GM23338 (cell line): ENCODE data around the gene AIG1. TPM values are rescaled to one million over a fixed set of nuclear protein-coding genes. Genes with fewer than 3 reads are reported as not detected.

Experiments
- ATAC-seq: fragments of 200-7000 bp; cut with Tn5 transposase; 3 replicates; pipeline ENCODE4 v1.9.1; 2020
- DNase-seq: peaks from one replicate; pipeline ENCODE4 v3.0.0-alpha.2; 2015; ENCODE audit warnings: low spot score
- H2AFZ ChIP-seq: fragments of 200-600 bp; sonication (generic); 2 replicates; pipeline ENCODE4 v1.8.0; 2016; ENCODE audit warnings: antibody characterized with exemption, mild to moderate bottlenecking, moderate library complexity
- H3F3A ChIP-seq: fragments of 200-600 bp; sonication (generic); replicated peaks from 2 replicates; pipeline ENCODE4 v1.8.0; 2017; ENCODE audit warnings: antibody characterized with exemption, mixed run types, low read depth
- H3K27ac ChIP-seq: fragments of 200-600 bp; sonication (generic); 2 replicates; pipeline ENCODE4 v1.6.1; 2016; ENCODE audit warnings: low read depth
- H3K27me3 ChIP-seq: fragments of 200-600 bp; sonication (generic); 2 replicates; pipeline ENCODE4 v1.8.0; 2016; ENCODE audit warnings: mild to moderate bottlenecking, mixed run types, moderate library complexity; ENCODE audit not compliant: insufficient read depth
- H3K36me3 ChIP-seq: fragments of 200-600 bp; sonication (generic); 2 replicates; pipeline ENCODE4 v1.8.0; 2016; ENCODE audit warnings: mild to moderate bottlenecking; ENCODE audit not compliant: insufficient read depth
- H3K4me1 ChIP-seq: fragments of 200-600 bp; sonication (generic); 2 replicates; pipeline ENCODE4 v1.8.0; 2016; ENCODE audit warnings: mild to moderate bottlenecking, moderate library complexity; ENCODE audit not compliant: insufficient read depth
- H3K4me2 ChIP-seq: fragments of 200-600 bp; sonication (generic); 2 replicates; pipeline ENCODE4 v1.7.1; 2017; ENCODE audit warnings: mixed run types
- H3K4me3 ChIP-seq: fragments of 200-600 bp; sonication (generic); 2 replicates; pipeline ENCODE4 v1.6.1; 2016; ENCODE audit warnings: mixed run types
- H3K79me2 ChIP-seq: fragments of 200-600 bp; sonication (generic); replicated peaks from 2 replicates; pipeline ENCODE4 v1.8.0; 2017; ENCODE audit warnings: mild to moderate bottlenecking; ENCODE audit not compliant: insufficient read depth
- H3K9me2 ChIP-seq: fragments of 200-600 bp; sonication (generic); 2 replicates; pipeline ENCODE4 v1.8.0; 2017; ENCODE audit not compliant: insufficient read depth
- H4K20me1 ChIP-seq: fragments of 200-600 bp; sonication (generic); replicated peaks from 2 replicates; pipeline ENCODE4 v1.8.0; 2017; ENCODE audit warnings: mild to moderate bottlenecking; ENCODE audit not compliant: insufficient read depth
- H3K27ac Mint-ChIP-seq: 2 replicates; pipeline ENCODE4 v1.8.0; 2020; ENCODE audit warnings: inconsistent platforms, mild to moderate bottlenecking, moderate library complexity, mixed read lengths
- H3K27me3 Mint-ChIP-seq: 3 replicates; pipeline ENCODE4 v1.8.0; 2022; ENCODE audit warnings: low read depth, mild to moderate bottlenecking, moderate library complexity, mixed read lengths, inconsistent platforms; ENCODE audit not compliant: insufficient read depth, poor library complexity
- H3K36me3 Mint-ChIP-seq: 3 replicates; pipeline ENCODE4 v1.8.0; 2021; ENCODE audit warnings: low read depth, mild to moderate bottlenecking, inconsistent platforms, moderate library complexity, mixed read lengths
- H3K4me1 Mint-ChIP-seq: 3 replicates; pipeline ENCODE4 v1.8.0; 2020; ENCODE audit warnings: mild to moderate bottlenecking, inconsistent platforms, mixed read lengths
- H3K4me3 Mint-ChIP-seq: 3 replicates; pipeline ENCODE4 v1.8.0; 2021; ENCODE audit warnings: moderate library complexity, mild to moderate bottlenecking, inconsistent platforms, mixed read lengths
- H3K9me3 Mint-ChIP-seq: 3 replicates; pipeline ENCODE4 v1.8.0; 2020; ENCODE audit warnings: moderate library complexity, mild to moderate bottlenecking, inconsistent platforms, mixed read lengths
- EZH2 ChIP-seq: fragments of 200-600 bp; sonication (generic); IDR thresholded peaks from one replicate; pipeline ENCODE4 v1.8.0; 2017; ENCODE audit warnings: antibody characterized with exemption, mild to moderate bottlenecking, low read depth; ENCODE audit not compliant: unreplicated experiment
- EZH2phosphoT487 ChIP-seq: fragments of 200-600 bp; sonication (generic); IDR thresholded peaks from one replicate; pipeline ENCODE4 v1.8.1; 2018; ENCODE audit warnings: antibody characterized with exemption; ENCODE audit not compliant: unreplicated experiment
- JUNB ChIP-seq: IDR thresholded peaks from one replicate; pipeline ENCODE4 v1.6.1; 2016; ENCODE audit warnings: antibody characterized with exemption; ENCODE audit not compliant: unreplicated experiment
- NANOG ChIP-seq: IDR thresholded peaks from 2 replicates; pipeline ENCODE4 v1.6.1; 2016; ENCODE audit warnings: antibody characterized with exemption, borderline replicate concordance
- POLR2AphosphoS5 ChIP-seq: IDR thresholded peaks from 2 replicates; pipeline ENCODE4 v1.6.1; 2016; ENCODE audit warnings: antibody characterized with exemption, low read depth
- ZNF114 ChIP-seq: fragments of 250-450 bp; sonication (Bioruptor Pico); IDR thresholded peaks from 2 replicates; pipeline ENCODE4 v1.5.0; 2020; ENCODE audit warnings: mild to moderate bottlenecking, moderate library complexity
- polyA plus RNA-seq: library from polyadenylated mRNA; unstranded; fragments of >200 nt; fragmentation: Nextera tagmentation; extraction: Ambion mirVana; gene quantifications from 2 replicates; pipeline ENCODE4 v1.2.1, GENCODE V29; 2016
- total RNA-seq: library from RNA; depleted of rRNA; stranded (reverse); fragments of >200 nt; shearing (Covaris generic); gene quantifications from 2 replicates; pipeline ENCODE4 v1.2.3, GENCODE V29; 2014
- TF ChIP-seq, protein P1 (sequence below), 2 experiments: fragments of 200-600 bp in 1 of 2; sonication (generic) in 1 of 2; conservative IDR thresholded peaks; 2 replicates each; pipeline versions ENCODE4 v1.5.1 to v1.6.1; 2016 to 2017; ENCODE audit warnings: antibody characterized with exemption in 2 of 2, low read depth in 2 of 2, mild to moderate bottlenecking in 2 of 2, moderate library complexity in 1 of 2
- TF ChIP-seq, protein P2 (sequence below): IDR thresholded peaks from one replicate; pipeline ENCODE4 v1.6.1; 2018; ENCODE audit warnings: antibody characterized with exemption; ENCODE audit not compliant: unreplicated experiment

The AIG1 gene
- total and polyA plus RNA-seq, 2 experiments from 2014 or later = 65.2 to 88.4 TPM

DNA sequence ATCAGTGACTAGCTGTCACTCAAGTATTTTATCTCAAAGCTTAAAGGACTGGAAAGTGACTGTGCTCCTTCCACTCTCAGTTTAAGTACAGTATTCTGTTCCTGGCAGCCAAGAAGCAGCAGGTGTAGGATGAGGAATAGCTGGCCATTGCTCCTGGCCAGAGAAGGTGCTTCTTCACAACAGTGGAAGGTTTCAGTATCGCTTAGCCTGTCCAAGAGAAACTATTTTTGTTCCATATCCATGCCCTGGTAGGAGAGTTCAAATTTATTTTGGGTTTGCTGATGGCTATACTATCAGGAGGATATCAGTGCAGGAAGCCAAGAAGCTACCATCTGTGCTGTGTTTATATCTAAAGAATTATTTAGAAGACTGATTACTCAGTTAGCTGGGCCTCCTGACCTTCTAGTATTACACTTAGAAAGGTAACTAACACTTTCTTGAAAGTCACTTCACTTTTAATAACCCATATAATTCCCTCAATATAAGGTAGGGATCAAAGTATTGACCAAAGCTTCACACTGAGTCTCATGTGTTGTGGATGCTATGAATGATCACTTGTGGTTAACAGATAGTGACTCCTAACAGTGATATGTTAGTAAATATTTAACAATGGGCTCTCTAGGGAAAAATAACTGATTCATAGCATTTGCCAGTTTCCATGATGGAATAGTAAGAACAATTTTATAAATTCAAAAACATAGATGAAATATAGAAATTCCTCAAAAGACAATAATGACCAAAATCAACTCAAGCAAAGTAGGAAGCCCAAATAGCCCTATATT lies 99.9 kb downstream of the AIG1 start:
- Histone ChIP-seq H3K27ac (no peak overlapping the region), H3K36me3 (peaks cover 8% of the 10 kb centered on the region; the same call in 1 of the 2 replicates), H3K4me3 (no peak overlapping the region), H3K9me2 (no peaks in the 10 kb centered on the region), H2AFZ (no peak overlapping the region), H3K4me1 (peaks cover 9% of the 10 kb centered on the region; the same call in 1 of the 2 replicates), H3K27me3 (no peaks in the 10 kb centered on the region), H3F3A (no peaks in the 10 kb centered on the region), H3K79me2 (no peaks in the 10 kb centered on the region), H4K20me1 (no peaks in the 10 kb centered on the region; the same call in 1 of the 2 replicates), H3K4me2 (no peak overlapping the region)
- Mint-ChIP-seq H3K36me3 (no peaks in the 10 kb centered on the region), H3K4me3 (no peak overlapping the region), H3K4me1 (peaks cover 2% of the 10 kb centered on the region; the same call in 1 of the 3 replicates), H3K9me3 (no peaks in the 10 kb centered on the region), H3K27me3 (no peaks in the 10 kb centered on the region), H3K27ac (no peak overlapping the region)
- TF ChIP-seq POLR2AphosphoS5 (no peak), ZNF114 (CRISPR knock-in tag) (no peak), EZH2 (no peak), EZH2phosphoT487 (no peak), JUNB (no peak)
- TF ChIP-seq, protein P1, sequence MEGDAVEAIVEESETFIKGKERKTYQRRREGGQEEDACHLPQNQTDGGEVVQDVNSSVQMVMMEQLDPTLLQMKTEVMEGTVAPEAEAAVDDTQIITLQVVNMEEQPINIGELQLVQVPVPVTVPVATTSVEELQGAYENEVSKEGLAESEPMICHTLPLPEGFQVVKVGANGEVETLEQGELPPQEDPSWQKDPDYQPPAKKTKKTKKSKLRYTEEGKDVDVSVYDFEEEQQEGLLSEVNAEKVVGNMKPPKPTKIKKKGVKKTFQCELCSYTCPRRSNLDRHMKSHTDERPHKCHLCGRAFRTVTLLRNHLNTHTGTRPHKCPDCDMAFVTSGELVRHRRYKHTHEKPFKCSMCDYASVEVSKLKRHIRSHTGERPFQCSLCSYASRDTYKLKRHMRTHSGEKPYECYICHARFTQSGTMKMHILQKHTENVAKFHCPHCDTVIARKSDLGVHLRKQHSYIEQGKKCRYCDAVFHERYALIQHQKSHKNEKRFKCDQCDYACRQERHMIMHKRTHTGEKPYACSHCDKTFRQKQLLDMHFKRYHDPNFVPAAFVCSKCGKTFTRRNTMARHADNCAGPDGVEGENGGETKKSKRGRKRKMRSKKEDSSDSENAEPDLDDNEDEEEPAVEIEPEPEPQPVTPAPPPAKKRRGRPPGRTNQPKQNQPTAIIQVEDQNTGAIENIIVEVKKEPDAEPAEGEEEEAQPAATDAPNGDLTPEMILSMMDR (conservative IDR thresholded peaks at IDR 0.05; ENCODE audit: low read depth in 2 of 2) = no peak
- TF ChIP-seq, protein P2, sequence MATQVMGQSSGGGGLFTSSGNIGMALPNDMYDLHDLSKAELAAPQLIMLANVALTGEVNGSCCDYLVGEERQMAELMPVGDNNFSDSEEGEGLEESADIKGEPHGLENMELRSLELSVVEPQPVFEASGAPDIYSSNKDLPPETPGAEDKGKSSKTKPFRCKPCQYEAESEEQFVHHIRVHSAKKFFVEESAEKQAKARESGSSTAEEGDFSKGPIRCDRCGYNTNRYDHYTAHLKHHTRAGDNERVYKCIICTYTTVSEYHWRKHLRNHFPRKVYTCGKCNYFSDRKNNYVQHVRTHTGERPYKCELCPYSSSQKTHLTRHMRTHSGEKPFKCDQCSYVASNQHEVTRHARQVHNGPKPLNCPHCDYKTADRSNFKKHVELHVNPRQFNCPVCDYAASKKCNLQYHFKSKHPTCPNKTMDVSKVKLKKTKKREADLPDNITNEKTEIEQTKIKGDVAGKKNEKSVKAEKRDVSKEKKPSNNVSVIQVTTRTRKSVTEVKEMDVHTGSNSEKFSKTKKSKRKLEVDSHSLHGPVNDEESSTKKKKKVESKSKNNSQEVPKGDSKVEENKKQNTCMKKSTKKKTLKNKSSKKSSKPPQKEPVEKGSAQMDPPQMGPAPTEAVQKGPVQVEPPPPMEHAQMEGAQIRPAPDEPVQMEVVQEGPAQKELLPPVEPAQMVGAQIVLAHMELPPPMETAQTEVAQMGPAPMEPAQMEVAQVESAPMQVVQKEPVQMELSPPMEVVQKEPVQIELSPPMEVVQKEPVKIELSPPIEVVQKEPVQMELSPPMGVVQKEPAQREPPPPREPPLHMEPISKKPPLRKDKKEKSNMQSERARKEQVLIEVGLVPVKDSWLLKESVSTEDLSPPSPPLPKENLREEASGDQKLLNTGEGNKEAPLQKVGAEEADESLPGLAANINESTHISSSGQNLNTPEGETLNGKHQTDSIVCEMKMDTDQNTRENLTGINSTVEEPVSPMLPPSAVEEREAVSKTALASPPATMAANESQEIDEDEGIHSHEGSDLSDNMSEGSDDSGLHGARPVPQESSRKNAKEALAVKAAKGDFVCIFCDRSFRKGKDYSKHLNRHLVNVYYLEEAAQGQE = no peak
- ATAC-seq = no peak
- no peak for DNase-seq

DNA sequence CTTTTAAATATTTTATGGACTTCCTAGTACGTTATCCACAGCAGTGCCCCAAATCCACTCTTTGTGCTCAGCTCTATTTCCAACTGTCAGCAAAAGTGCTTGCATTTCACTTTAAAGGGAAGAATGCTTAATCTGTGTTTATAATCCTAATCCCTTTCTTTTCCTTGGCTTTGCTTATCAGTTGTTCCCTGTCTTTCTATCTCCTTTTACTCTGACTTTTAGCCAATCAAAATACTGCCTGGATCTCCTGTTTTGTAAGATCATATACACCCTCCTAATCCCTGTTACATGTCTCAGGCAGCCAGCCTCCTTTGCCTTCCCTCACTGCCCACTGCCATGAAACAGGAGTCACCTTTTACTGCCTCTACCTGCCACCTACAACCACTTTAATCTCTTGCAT lies 102.9 kb downstream of the AIG1 start:
- Histone ChIP-seq H4K20me1 (no peaks in the 10 kb centered on the region; the same call in 1 of the 2 replicates), H3K79me2 (no peaks in the 10 kb centered on the region), H3K27ac (no peak overlapping the region), H3K27me3 (no peaks in the 10 kb centered on the region), H3K36me3 (peaks cover 11% of the 10 kb centered on the region; the same call in 1 of the 2 replicates), H2AFZ (no peak overlapping the region), H3K9me2 (no peaks in the 10 kb centered on the region), H3K4me2 (no peak overlapping the region), H3K4me3 (no peak overlapping the region), H3K4me1 (peaks cover 9% of the 10 kb centered on the region; the same call in 1 of the 2 replicates), H3F3A (no peaks in the 10 kb centered on the region)
- no peak for DNase-seq
- Mint-ChIP-seq H3K27me3 (no peaks in the 10 kb centered on the region), H3K9me3 (no peaks in the 10 kb centered on the region), H3K4me3 (no peak overlapping the region), H3K36me3 (no peaks in the 10 kb centered on the region), H3K4me1 (peaks cover 2% of the 10 kb centered on the region; the same call in 1 of the 3 replicates), H3K27ac (no peak overlapping the region)
- no peak for ATAC-seq
- no peak for TF ChIP-seq NANOG
- no peak for TF ChIP-seq ZNF114 (CRISPR knock-in tag)
- TF ChIP-seq, protein P2 = no peak
